GM10266 (cell line): ENCODE measurements around the gene HDAC8.
"Not testable (repeated sequence)": the region's sequence is repeated elsewhere in the genome, so short reads cannot be mapped to it uniquely, and the experiment has no call there.

ENCODE experiments used
- DNase-seq: peaks from one replicate; pipeline ENCODE4 v3.0.0; 2012; ENCODE audit errors: extremely low spot score
- TF ChIP-seq, protein P1 (sequence below): IDR thresholded peaks from 2 replicates; pipeline ENCODE4 v1.5.1; 2012; ENCODE audit warnings: mild to moderate bottlenecking, low read depth; ENCODE audit not compliant: control insufficient read depth, insufficient read depth; ENCODE audit errors: missing control alignments

HDAC8 gene

DNA sequence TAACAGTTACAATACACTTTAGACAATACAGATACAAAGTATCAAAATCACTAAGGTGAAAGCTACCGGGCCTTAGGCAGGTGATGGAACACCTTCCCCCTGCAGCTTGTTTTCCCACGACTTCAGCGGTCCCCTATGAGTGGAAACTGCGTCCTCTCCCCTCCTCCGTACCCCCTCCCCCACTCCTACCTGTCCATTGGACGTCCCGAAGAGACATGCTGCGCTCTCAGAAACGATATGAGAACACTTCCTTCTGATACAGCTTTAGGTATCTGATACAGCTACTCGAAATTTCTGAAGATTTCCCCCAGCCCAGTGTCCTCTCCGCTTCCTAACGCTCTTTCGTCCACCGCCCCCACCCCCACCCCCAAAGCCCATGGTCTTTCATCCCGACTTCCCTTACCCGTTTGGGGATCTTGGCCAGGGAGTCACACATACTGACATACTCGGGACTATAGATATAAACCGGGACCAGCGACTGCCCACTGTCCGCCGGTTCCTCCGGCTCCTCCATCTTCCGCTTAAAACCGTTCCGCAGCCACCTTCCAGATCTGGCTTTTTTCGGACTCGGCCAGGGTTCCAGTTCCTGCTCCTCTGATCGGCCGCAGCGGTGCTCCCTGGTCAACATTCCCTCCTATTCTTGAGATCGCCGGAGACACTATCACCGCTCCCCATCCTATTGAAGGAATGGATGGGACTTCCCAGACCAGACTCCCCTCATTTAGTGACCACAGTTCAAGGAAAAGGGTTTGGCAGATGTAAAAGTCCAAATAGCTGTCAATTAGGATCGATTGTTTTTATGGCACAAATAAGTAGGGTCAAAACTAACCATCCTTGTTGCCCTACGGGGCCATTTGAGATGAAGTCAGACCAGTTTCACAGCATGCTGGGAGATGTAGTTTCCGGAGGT, at the start of gene HDAC8:
Gene HDAC8, minus strand, starts transcription at position 596 of the 910 bp plus-strand sequence. Its CDS starts 82 bp downstream, at position 514.
- TF ChIP-seq, protein P1, sequence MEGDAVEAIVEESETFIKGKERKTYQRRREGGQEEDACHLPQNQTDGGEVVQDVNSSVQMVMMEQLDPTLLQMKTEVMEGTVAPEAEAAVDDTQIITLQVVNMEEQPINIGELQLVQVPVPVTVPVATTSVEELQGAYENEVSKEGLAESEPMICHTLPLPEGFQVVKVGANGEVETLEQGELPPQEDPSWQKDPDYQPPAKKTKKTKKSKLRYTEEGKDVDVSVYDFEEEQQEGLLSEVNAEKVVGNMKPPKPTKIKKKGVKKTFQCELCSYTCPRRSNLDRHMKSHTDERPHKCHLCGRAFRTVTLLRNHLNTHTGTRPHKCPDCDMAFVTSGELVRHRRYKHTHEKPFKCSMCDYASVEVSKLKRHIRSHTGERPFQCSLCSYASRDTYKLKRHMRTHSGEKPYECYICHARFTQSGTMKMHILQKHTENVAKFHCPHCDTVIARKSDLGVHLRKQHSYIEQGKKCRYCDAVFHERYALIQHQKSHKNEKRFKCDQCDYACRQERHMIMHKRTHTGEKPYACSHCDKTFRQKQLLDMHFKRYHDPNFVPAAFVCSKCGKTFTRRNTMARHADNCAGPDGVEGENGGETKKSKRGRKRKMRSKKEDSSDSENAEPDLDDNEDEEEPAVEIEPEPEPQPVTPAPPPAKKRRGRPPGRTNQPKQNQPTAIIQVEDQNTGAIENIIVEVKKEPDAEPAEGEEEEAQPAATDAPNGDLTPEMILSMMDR: no peak
- peak; percentile 57 for DNase-seq

DNA sequence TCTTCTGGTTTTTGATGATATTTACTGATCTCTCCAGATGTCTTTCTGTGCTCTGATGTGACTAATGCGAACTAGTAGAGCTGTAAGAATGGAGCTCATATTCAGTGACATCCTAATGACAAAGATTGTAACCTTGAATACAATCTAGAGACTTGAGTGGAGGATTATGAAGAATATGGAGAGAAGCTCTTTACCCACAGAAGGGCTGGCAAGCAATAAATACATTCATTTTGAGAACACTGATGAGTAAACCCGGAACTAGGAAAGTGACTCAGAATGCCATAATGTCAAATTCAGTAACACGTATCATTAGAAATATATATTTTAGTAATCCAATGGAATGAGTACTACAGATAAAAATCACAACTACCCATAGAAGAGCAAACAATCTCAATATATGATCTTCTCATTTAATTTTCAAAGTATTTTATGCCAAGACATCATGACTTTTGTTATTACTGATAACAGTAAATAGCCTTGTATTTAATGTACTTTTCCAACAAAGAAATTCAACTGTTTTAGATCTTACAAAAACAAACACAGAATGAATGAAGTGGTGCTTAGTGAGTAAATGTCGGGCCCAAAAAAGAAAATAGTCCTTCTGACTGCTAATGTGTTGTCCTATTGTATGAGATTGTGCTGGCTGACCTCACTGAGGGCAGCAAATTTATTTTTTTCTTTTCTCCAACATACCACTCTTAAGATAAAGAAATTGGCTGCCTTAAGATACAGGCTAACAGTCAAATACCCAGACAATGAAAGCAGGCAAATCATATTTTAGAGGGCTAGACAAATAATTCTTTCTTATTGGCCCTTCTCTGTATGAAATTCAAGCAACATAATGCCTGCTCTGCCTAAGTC, 49.2 kb upstream of the HDAC8 start:
- TF ChIP-seq, protein P1: no peak
- DNase-seq: peak; percentile 11

DNA sequence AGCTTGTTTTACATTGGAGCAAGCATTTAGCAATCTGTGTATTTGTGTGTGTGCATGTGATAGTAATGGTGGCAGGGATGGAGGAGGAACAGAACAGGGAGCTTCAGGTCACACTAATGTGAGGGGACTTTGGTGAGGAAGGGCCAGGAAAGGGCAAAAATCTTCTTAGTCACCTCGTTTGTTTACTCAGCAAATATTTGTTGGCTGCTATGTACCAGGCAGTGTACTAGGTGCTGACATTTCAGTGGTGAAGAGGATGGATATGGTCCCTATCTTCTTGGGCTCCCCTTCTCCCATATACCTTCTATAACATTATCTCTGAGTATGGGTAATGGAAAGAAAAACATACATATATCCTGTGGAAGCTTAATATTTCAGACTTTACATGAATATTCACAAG, 48.5 kb upstream of the HDAC8 start:
- TF ChIP-seq, protein P1: no peak
- no peak for DNase-seq

DNA sequence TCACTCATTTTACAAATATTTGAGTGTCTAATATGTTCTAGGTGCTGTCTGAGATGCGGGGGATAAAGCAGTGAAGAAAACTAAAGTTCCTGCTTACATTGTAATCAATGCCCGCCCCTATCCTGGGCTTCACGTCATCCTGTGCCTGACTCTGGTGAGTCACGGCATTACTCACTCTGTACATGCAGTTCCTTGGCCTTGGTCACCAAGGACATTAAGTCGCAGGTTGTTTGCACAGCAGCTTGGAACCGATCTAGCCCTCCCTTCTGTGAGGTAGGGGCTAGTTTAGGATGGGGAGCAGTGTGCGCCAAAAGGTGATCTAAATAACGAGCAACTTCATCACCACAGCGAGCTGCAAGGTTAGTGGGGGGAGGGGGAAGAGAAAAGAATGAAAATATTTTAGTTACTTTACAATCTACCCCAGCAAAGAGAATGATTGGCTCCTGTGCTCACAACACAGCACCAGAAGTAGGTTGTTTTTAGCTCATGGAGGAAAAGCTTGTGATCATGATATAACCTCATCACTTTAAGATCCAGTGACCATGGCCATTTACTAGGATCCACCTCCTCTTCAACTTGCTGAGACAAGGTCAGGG, 48.0 kb upstream of the HDAC8 start:
- TF ChIP-seq, protein P1: no peak

DNA sequence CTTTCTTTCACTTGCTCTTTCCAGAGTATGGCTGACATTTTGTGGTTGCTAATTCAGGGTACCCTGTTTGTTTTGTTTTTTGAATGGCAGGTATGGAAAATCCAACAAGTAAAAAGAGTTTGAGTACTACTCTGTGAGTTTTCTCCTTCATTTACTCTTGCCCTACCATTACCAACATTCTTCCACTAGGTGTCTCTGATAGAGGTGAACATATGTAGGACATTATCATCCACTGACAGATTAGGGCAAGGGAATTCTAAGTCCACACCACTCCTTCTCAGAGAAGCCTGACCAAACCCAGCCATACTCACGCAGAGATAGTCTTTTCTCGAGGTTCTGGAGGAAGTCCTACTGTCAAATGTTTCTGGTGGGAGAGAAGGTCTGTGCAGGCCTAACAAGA, 36.7 kb upstream of the HDAC8 start:
- TF ChIP-seq, protein P1: no peak
- DNase-seq: no peak

More for the DNA sequence above, 48.0 kb upstream of the HDAC8 start:
- no peak for DNase-seq

DNA sequence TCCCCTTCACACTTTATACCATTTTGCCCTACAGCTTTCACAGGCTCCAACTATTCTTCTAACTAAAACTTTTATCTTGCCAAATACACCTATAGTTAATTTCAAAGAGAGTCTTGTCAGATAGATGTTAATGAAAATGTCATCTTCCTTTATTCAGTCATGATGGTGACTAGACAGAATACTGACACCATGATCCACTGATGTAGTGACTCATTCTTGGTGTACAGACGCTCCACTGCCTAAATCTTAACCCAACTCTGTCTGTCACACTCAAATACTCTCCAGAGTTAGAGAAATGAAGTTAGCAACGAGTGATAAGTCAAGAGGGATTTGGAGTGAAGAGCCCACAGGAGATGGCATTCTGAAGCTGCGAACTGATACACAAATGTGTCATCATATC, 32.1 kb upstream of the HDAC8 start:
- TF ChIP-seq, protein P1: no peak
- DNase-seq: no peak

DNA sequence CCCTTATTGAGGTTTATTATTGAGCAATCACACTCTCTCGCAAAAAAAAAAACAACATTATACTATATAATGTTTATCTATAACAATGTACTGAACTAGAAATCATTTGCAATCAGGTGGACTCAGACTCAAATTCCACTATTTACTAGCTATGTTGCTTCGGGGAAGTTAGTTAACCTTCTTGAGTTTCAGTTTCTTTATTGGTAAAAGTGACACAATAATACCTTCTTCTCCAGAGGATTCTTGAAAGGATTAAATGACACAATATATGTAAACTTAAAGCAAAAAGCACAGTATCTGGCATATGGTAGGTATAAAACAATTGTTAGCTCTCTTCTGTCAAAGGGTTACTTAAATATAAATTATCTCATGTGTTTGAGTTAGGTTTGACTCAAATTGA, 31.5 kb upstream of the HDAC8 start:
- TF ChIP-seq, protein P1: no peak
- DNase-seq: no peak

DNA sequence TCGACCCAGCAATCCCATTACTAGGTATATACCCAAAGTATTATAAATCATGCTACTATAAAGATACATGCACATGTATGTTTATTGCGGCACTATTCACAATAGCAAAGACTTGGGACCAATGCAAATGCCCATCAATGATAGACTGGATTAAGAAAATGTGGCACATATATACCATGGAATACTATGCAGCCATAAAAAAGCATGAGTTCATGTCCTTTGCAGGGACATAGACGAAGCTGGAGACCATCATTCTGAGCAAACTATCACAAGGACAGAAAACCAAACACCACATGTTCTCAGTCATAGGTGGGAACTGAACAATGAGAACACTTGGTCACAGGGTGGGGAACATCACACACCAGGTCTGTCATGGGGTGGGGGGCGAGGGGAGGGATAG, 18.4 kb upstream of the HDAC8 start:
- not testable (repeated sequence) for DNase-seq
